Activated CD8-positive, alpha-beta memory T cell treated with anti-CD3 and anti-CD28 coated beads for 24 hours (primary cell): ENCODE measurements around the gene ATP6V1G2.
"Not testable (repeated sequence)": the region's sequence is repeated elsewhere in the genome, so short reads cannot be mapped to it uniquely, and the experiment has no call there.

Experiments used
- DNase-seq: peaks from one replicate; pipeline ENCODE4 v3.0.0-alpha.2; 2020

ATP6V1G2 gene

GRCh38 chr6:31525932-31526591 is 20.3 kb downstream of the ATP6V1G2 start:
- no peak for DNase-seq

- DNase-seq, result no peak
Measured at GRCh38 chr6:31525553-31525931, 20.9 kb downstream of the ATP6V1G2 start.

- no peak for DNase-seq
Measured at GRCh38 chr6:31521835-31522234, 24.6 kb downstream of the ATP6V1G2 start.

- no peak for DNase-seq
Measured at GRCh38 chr6:31513456-31514165, 32.8 kb downstream of the ATP6V1G2 start.

GRCh38 chr6:31510007-31510406 is 36.4 kb downstream of the ATP6V1G2 start:
- no peak for DNase-seq

- not testable (repeated sequence) for DNase-seq
Measured at GRCh38 chr6:31509036-31509435, 37.4 kb downstream of the ATP6V1G2 start.

- no peak for DNase-seq
Measured at GRCh38 chr6:31502586-31502985, 43.8 kb downstream of the ATP6V1G2 start.

- DNase-seq, result not testable (repeated sequence)
Measured at GRCh38 chr6:31499648-31500047, 46.8 kb downstream of the ATP6V1G2 start.

- no peak for DNase-seq
Measured at GRCh38 chr6:31498748-31499147, 47.7 kb downstream of the ATP6V1G2 start.

GRCh38 chr6:31497531-31498476 is 48.6 kb downstream of the ATP6V1G2 start, which contains the start of gene MICB:
Gene MICB, plus strand, starts transcription at chr6:31498145. Its CDS starts 49 bp downstream, at chr6:31498194.
- DNase-seq, result peak; percentile 90

GRCh38 chr6:31496826-31497225 is 49.6 kb downstream of the ATP6V1G2 start:
- DNase-seq, result not testable (repeated sequence)

- no peak for DNase-seq
Measured at GRCh38 chr6:31495580-31495979, 50.8 kb downstream of the ATP6V1G2 start.
